Mammary epithelial cell (primary cell): ENCODE measurements around the gene EIF2AK3.

Source experiments
- EZH2 ChIP-seq: IDR thresholded peaks from 2 replicates; pipeline ENCODE4 v1.6.1; 2012; ENCODE audit warnings: low read length, inconsistent platforms, borderline replicate concordance
- TF ChIP-seq, protein P1 (sequence below), 2 donors: IDR thresholded peaks in 1 of 2; conservative IDR thresholded peaks in 1 of 2; 2 replicates each; pipeline ENCODE4 v1.5.1; 2011 to 2012; ENCODE audit warnings: inconsistent platforms in 2 of 2, low read length in 2 of 2, mild to moderate bottlenecking in 2 of 2, control low read depth in 1 of 2, low read depth in 1 of 2; ENCODE audit not compliant: insufficient read depth in 1 of 2; ENCODE audit errors: extremely low read depth in 1 of 2

DNA sequence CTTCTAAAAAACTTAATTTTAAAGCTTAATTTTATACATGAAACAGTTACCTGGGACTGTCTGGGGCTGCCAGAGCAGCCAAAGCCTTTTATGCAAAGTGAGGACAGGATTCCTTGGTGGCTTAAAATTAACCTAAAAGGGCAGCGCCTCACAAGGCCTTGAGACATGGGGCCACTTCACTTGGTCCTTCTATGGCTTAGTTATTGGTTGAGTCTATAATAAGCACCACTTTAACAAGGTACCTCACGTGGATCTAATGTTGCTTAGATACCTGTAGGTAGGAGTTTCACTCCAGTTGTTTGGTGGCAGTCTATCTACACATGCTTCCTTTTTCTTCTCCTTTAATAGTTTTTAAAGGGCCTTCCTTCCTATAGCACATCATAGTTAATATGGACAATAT lies 51.6 kb downstream of the EIF2AK3 start:
- TF ChIP-seq, protein P1, sequence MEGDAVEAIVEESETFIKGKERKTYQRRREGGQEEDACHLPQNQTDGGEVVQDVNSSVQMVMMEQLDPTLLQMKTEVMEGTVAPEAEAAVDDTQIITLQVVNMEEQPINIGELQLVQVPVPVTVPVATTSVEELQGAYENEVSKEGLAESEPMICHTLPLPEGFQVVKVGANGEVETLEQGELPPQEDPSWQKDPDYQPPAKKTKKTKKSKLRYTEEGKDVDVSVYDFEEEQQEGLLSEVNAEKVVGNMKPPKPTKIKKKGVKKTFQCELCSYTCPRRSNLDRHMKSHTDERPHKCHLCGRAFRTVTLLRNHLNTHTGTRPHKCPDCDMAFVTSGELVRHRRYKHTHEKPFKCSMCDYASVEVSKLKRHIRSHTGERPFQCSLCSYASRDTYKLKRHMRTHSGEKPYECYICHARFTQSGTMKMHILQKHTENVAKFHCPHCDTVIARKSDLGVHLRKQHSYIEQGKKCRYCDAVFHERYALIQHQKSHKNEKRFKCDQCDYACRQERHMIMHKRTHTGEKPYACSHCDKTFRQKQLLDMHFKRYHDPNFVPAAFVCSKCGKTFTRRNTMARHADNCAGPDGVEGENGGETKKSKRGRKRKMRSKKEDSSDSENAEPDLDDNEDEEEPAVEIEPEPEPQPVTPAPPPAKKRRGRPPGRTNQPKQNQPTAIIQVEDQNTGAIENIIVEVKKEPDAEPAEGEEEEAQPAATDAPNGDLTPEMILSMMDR (conservative IDR thresholded peaks at IDR 0.05 in 1 of 2, IDR thresholded peaks at IDR 0.05 in 1 of 2; ENCODE audit: extremely low read depth in 1 of 2, insufficient read depth in 1 of 2, low read depth in 1 of 2, low read length in 2 of 2) = no peak
- no peak for TF ChIP-seq EZH2
